Cardiac ventricle fibroblast (primary cell): ENCODE measurements around the gene ACOT2. TPM values are rescaled to one million over a fixed set of nuclear protein-coding genes. Genes with fewer than 3 reads are reported as not detected.

Experiments
- total RNA-seq: library from RNA; depleted of rRNA; stranded (reverse); fragments of >200 nt; gene quantifications from 2 replicates; pipeline ENCODE4 v1.2.3, GENCODE V29; 2015

Gene ACOT2
- 63.7 and 68.4 TPM in 2 replicates for total RNA-seq

GRCh38 chr14:73569185-73569958, at the start of gene ACOT2:
ACOT2 (plus strand) TSS chr14:73569213; CDS start chr14:73569241, 28 bp downstream.

GRCh38 chr14:73591690-73592449, 22.9 kb downstream of the ACOT2 start, which contains the start of gene ACOT4:
ACOT4 (plus strand) TSS chr14:73591873; CDS start chr14:73591960, 87 bp downstream.

GRCh38 chr14:73612339-73613045, 43.5 kb downstream of the ACOT2 start, which contains the start of gene ACOT6:
ACOT6 (plus strand) TSS chr14:73612517; CDS start chr14:73612572, 55 bp downstream.

Other genes starting within 250 kb of the ACOT2 start
- gene NUMB, start 110.7 kb upstream of the ACOT2 start, total RNA-seq = 27.8 and 35.0 TPM in 2 replicates
- 19.7 and 21.1 TPM in 2 replicates for gene RIOX1, start 78.3 kb upstream of the ACOT2 start, total RNA-seq
- 2.3 and 5.1 TPM in 2 replicates for gene ACOT1, start 32.1 kb upstream of the ACOT2 start, total RNA-seq
- gene HEATR4, start 10.3 kb upstream of the ACOT2 start, total RNA-seq = 0.31 TPM in 1 of 2 replicates, not detected in the other
- gene ACOT4, start 22.7 kb downstream of the ACOT2 start, total RNA-seq = 0.69 and 0.73 TPM in 2 replicates
- gene ACOT6, start 43.3 kb downstream of the ACOT2 start, total RNA-seq = not detected in 2 replicates
- 2.2 and 5.1 TPM in 2 replicates for gene DNAL1, start 75.8 kb downstream of the ACOT2 start, total RNA-seq
- 37.4 and 46.5 TPM in 2 replicates for gene PNMA1, start 145.2 kb downstream of the ACOT2 start, total RNA-seq